ENCODE data around the gene DMRT2. TPM values are rescaled to one million over a fixed set of nuclear protein-coding genes. Genes with fewer than 3 reads are reported as not detected.

DMRT2 gene
- not detected in 2 replicates for total RNA-seq
- 0.49 TPM for total RNA-seq (2013)
- not detected in 2 replicates for polyA plus RNA-seq
- polyA minus RNA-seq, result not detected in 2 replicates

DNA sequence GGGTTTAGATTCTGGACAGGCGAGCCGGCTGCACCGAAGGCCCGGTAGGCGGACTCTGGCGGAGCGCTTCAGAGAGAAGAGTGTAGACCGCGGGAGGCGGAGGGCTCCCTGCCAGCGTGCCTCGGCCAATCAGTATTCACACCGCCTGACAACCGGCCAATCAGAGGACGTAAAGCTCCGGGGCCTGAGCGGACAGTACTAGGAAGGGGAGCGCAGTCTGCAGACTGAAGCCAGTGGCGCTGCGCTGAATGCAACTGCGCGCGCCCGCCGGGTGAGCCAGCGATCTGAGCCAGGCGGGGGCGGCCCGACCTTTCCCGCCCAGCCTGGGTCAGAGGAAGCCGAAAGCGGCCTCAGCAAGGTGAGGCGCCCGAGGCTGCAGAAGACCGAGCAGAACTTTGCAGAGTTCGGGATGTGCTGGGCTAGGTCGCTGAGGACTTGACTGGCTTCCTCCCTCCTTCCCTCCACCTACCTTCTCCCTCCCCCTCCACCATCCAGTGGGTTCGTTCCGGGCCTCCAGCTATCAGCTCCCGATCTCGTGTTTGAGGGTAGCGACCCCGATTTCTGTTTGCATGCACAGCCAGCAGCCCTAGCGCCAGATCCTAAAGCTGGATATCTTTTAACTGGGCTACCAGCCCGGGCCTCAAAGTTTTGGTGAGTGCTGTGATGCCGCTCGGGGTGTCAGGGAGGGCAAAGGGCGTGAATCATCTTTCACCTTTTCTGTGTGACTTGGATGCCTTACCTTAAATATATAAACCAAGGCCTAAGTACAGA is at the start of gene DMRT2:
DMRT2 (plus strand) TSS at position 233 of the 771 bp plus-strand sequence. CDS start 1,257 bp downstream, outside the sequence.
- Histone ChIP-seq H3K27me3 (replicated peaks in 1 of 4; ENCODE audit: control extremely low read depth in 1 of 4, control insufficient read depth in 3 of 4, insufficient read depth in 4 of 4, low read length in 3 of 4) (peaks cover 0 to 86% (median 78%) of the 10 kb centered on the region in 4 experiments), H3K9ac (ENCODE audit: low read length) (no peak within 1 kb of the TSS), H3K9me3 (ENCODE audit: control extremely low read depth in 1 of 3, control insufficient read depth in 2 of 3, insufficient read depth in 1 of 3, low read length in 2 of 3) (peaks cover 2 to 58% (median 21%) of the 10 kb centered on the region in 3 donors), H3K4me2 (replicated peaks; ENCODE audit: low read depth, low read length, poor library complexity, severe bottlenecking) (peak within 1 kb of the TSS; percentile 37), H3K4me1 (ENCODE audit: control insufficient read depth in 2 of 2, insufficient read depth in 2 of 2, low read length in 2 of 2) (peaks cover 49 to 63% of the 10 kb centered on the region in 2 donors), H4K20me1 (ENCODE audit: control insufficient read depth, insufficient read depth, low read length, poor library complexity, severe bottlenecking) (no peaks in the 10 kb centered on the region), H3K36me3 (replicated peaks in 1 of 2; ENCODE audit: control extremely low read depth in 1 of 2, control insufficient read depth in 1 of 2, extremely low read depth in 1 of 2, insufficient read depth in 2 of 2, low read length in 1 of 2) (no peaks in the 10 kb centered on the region), H3K79me2 (ENCODE audit: control insufficient read depth, insufficient read depth, low read length) (no peaks in the 10 kb centered on the region), H2AFZ (ENCODE audit: insufficient read depth, low read depth, low read length, poor library complexity, severe bottlenecking) (no peak within 1 kb of the TSS), H3K27ac (ENCODE audit: low read length in 2 of 2) (no peak within 1 kb of the TSS), H3K4me3 (ENCODE audit: control extremely low read depth in 1 of 5, extremely low read depth in 1 of 5, insufficient read depth in 1 of 5, low read depth in 2 of 5, low read length in 4 of 5) (no peak within 1 kb of the TSS)
- CTCF ChIA-PET, result no interaction called here
- WGBS (ENCODE audit: insufficient coverage), result 6% methylated on average over 44 of the region's 48 CpGs
- peak within 1 kb of the TSS; percentile 37 for H3K27ac Mint-ChIP-seq
- peak within 1 kb of the TSS; percentile 59 for H3K4me3 Mint-ChIP-seq
- POLR2A ChIA-PET, result no interaction called here
- ATAC-seq (ENCODE audit: low read depth) (peak; percentile 28), DNase-seq (no peak)
- no peaks in the 10 kb centered on the region for H3K9me3 Mint-ChIP-seq (ENCODE audit: insufficient read depth)
- intact Hi-C loops (cut with micrococcal nuclease), result no loop called here
- peaks cover 41% of the 10 kb centered on the region for H3K4me1 Mint-ChIP-seq
- TF ChIP-seq EZH2 (IDR thresholded peaks at IDR 0.05; ENCODE audit: borderline replicate concordance, insufficient read depth, low read depth, low read length, poor library complexity, severe bottlenecking) (no peak), CTCF (IDR thresholded peaks at IDR 0.05) (no peak)
- H3K27me3 Mint-ChIP-seq, result peaks cover 73% of the 10 kb centered on the region

- ChIA-PET POLR2A (no interaction called here), CTCF (interaction anchor here (0.6 to 1.3 kb wide), 3 partner anchors 91 to 618 kb away, joined by 4 read pairs; no protein-coding TSS in a partner anchor)
- peaks cover 2% of the 10 kb centered on the region for H3K4me1 Mint-ChIP-seq
- no peak overlapping the region for H3K4me2 ChIP-seq (replicated peaks; ENCODE audit: low read depth, low read length, poor library complexity, severe bottlenecking)
- intact Hi-C loops (cut with micrococcal nuclease), result no loop called here
- ATAC-seq (ENCODE audit: low read depth) (no peak), DNase-seq (no peak)
- no CpG with 5 or more reads among the region's 4 CpGs for WGBS (ENCODE audit: insufficient coverage)
- H3K4me1 ChIP-seq (ENCODE audit: control insufficient read depth in 2 of 2, insufficient read depth in 2 of 2, low read length in 2 of 2), result peaks cover 3% of the 10 kb centered on the region in 2 donors
- H3K9me3 ChIP-seq (ENCODE audit: control extremely low read depth in 1 of 3, control insufficient read depth in 2 of 3, insufficient read depth in 1 of 3, low read length in 2 of 3), result peaks cover 0 to 14% (median 7%) of the 10 kb centered on the region in 3 donors
- H3K9ac ChIP-seq (ENCODE audit: low read length), result no peak overlapping the region
- H3K36me3 ChIP-seq (replicated peaks in 1 of 2; ENCODE audit: control extremely low read depth in 1 of 2, control insufficient read depth in 1 of 2, extremely low read depth in 1 of 2, insufficient read depth in 2 of 2, low read length in 1 of 2), result no peaks in the 10 kb centered on the region
- no peaks in the 10 kb centered on the region for H3K9me3 Mint-ChIP-seq (ENCODE audit: insufficient read depth)
- H3K27me3 Mint-ChIP-seq, result peaks cover 11% of the 10 kb centered on the region
- peaks cover 0 to 5% (median 0%) of the 10 kb centered on the region in 4 experiments for H3K27me3 ChIP-seq (replicated peaks in 1 of 4; ENCODE audit: control extremely low read depth in 1 of 4, control insufficient read depth in 3 of 4, insufficient read depth in 4 of 4, low read length in 3 of 4)
- H3K27ac ChIP-seq (ENCODE audit: low read length in 2 of 2), result no peak overlapping the region
- H4K20me1 ChIP-seq (ENCODE audit: control insufficient read depth, insufficient read depth, low read length, poor library complexity, severe bottlenecking), result no peaks in the 10 kb centered on the region
- TF ChIP-seq CTCF (IDR thresholded peaks at IDR 0.05) (no peak), EZH2 (IDR thresholded peaks at IDR 0.05; ENCODE audit: borderline replicate concordance, insufficient read depth, low read depth, low read length, poor library complexity, severe bottlenecking) (no peak)
- H2AFZ ChIP-seq (ENCODE audit: insufficient read depth, low read depth, low read length, poor library complexity, severe bottlenecking), result no peak overlapping the region
- no peak overlapping the region for H3K27ac Mint-ChIP-seq
- no peak overlapping the region for H3K4me3 Mint-ChIP-seq
- H3K79me2 ChIP-seq (ENCODE audit: control insufficient read depth, insufficient read depth, low read length), result no peaks in the 10 kb centered on the region
- H3K4me3 ChIP-seq (ENCODE audit: control extremely low read depth in 1 of 5, extremely low read depth in 1 of 5, insufficient read depth in 1 of 5, low read depth in 2 of 5, low read length in 4 of 5), result no peak overlapping the region
Observed at GRCh38 chr9:1001838-1002237, 48.3 kb upstream of the DMRT2 start.
